ENCODE data around the gene TRAF1. TPM values are rescaled to one million over a fixed set of nuclear protein-coding genes. Genes with fewer than 3 reads are reported as not detected.

The TRAF1 gene
- polyA plus RNA-seq, 1 donor from 2014 or later: 0.89 TPM

DNA sequence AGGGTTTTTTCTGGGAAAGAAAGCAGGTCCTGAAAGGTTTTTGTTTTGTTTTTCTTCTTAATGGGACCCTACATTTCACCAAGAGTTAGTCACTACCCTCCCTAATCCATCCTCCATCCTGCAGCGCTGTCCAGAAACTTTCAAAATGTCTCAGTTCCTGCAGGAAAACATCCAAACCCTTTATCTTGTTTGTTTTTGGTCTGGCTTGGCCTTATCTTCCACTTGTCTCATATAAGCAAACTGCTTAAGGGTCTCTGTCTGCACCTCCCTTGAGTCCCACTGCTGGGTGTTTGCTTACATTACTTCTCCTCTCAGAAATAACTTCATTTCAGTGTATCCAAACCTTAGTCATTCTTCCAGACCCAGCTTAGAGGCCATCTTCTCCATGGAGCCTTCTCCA lies 11.0 kb upstream of the TRAF1 start:
- no peaks in the 10 kb centered on the region for H3K79me2 ChIP-seq (replicated peaks; ENCODE audit: insufficient read depth, low read length)
- no peaks in the 10 kb centered on the region for H3K27me3 ChIP-seq (ENCODE audit: insufficient read depth, low read depth, low read length)
- H3K4me2 ChIP-seq (ENCODE audit: low read length): no peak overlapping the region
- H3K4me3 ChIP-seq (ENCODE audit: low read length): no peak overlapping the region
- H3K36me3 ChIP-seq (ENCODE audit: insufficient read depth, low read length): no peaks in the 10 kb centered on the region
- H3K27ac ChIP-seq (ENCODE audit: low read length): no peak overlapping the region
- no peak overlapping the region for H2AFZ ChIP-seq (ENCODE audit: low read depth, low read length)
- TF ChIP-seq SMC3 (conservative IDR thresholded peaks at IDR 0.05; ENCODE audit: poor library complexity) (no peak), POLR2AphosphoS5 (IDR thresholded peaks at IDR 0.05) (no peak), EP300 (conservative IDR thresholded peaks at IDR 0.05; ENCODE audit: poor library complexity, severe bottlenecking) (no peak), REST (IDR thresholded peaks at IDR 0.05; ENCODE audit: borderline replicate concordance) (no peak)
- TF ChIP-seq, protein P1, sequence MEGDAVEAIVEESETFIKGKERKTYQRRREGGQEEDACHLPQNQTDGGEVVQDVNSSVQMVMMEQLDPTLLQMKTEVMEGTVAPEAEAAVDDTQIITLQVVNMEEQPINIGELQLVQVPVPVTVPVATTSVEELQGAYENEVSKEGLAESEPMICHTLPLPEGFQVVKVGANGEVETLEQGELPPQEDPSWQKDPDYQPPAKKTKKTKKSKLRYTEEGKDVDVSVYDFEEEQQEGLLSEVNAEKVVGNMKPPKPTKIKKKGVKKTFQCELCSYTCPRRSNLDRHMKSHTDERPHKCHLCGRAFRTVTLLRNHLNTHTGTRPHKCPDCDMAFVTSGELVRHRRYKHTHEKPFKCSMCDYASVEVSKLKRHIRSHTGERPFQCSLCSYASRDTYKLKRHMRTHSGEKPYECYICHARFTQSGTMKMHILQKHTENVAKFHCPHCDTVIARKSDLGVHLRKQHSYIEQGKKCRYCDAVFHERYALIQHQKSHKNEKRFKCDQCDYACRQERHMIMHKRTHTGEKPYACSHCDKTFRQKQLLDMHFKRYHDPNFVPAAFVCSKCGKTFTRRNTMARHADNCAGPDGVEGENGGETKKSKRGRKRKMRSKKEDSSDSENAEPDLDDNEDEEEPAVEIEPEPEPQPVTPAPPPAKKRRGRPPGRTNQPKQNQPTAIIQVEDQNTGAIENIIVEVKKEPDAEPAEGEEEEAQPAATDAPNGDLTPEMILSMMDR (IDR thresholded peaks at IDR 0.05; ENCODE audit: poor library complexity, severe bottlenecking): no peak
- H3F3A ChIP-seq (ENCODE audit: insufficient read depth, low read length, poor library complexity, severe bottlenecking): no peaks in the 10 kb centered on the region
- no peaks in the 10 kb centered on the region for H3K9me2 ChIP-seq (ENCODE audit: insufficient read depth, low read length)
- H3K9ac ChIP-seq (ENCODE audit: low read length): no peak overlapping the region
- no peaks in the 10 kb centered on the region for H4K20me1 ChIP-seq (ENCODE audit: insufficient read depth)
- H3K9me3 ChIP-seq (ENCODE audit: low read length): no peaks in the 10 kb centered on the region

- H3K27ac ChIP-seq (ENCODE audit: low read length): no peak overlapping the region
These were observed 10.5 kb upstream of the TRAF1 start for GRCh38 chr9:120937127-120937526.

More at GRCh38 chr9:120937127-120937526, 10.5 kb upstream of the TRAF1 start:
- Histone ChIP-seq H4K20me1 (ENCODE audit: insufficient read depth) (no peaks in the 10 kb centered on the region), H3K27me3 (ENCODE audit: insufficient read depth, low read depth, low read length) (no peaks in the 10 kb centered on the region), H3K9ac (ENCODE audit: low read length) (no peak overlapping the region), H3K4me3 (ENCODE audit: low read length) (no peak overlapping the region), H3F3A (ENCODE audit: insufficient read depth, low read length, poor library complexity, severe bottlenecking) (no peaks in the 10 kb centered on the region), H3K9me2 (ENCODE audit: insufficient read depth, low read length) (no peaks in the 10 kb centered on the region), H3K36me3 (ENCODE audit: insufficient read depth, low read length) (no peaks in the 10 kb centered on the region), H2AFZ (ENCODE audit: low read depth, low read length) (no peak overlapping the region), H3K79me2 (replicated peaks; ENCODE audit: insufficient read depth, low read length) (no peaks in the 10 kb centered on the region), H3K9me3 (ENCODE audit: low read length) (no peaks in the 10 kb centered on the region), H3K4me2 (ENCODE audit: low read length) (no peak overlapping the region)
- no peak for TF ChIP-seq RAD21 (conservative IDR thresholded peaks at IDR 0.05)
- TF ChIP-seq REST (IDR thresholded peaks at IDR 0.05; ENCODE audit: borderline replicate concordance): no peak
- no peak for TF ChIP-seq EP300 (conservative IDR thresholded peaks at IDR 0.05; ENCODE audit: poor library complexity, severe bottlenecking)
- TF ChIP-seq TAF1 (IDR thresholded peaks at IDR 0.05; ENCODE audit: low read depth): no peak
- TF ChIP-seq EZH2 (IDR thresholded peaks at IDR 0.05; ENCODE audit: borderline replicate concordance, insufficient read depth, low read length, poor library complexity, severe bottlenecking): no peak
- no peak for TF ChIP-seq MXI1 (conservative IDR thresholded peaks at IDR 0.05; ENCODE audit: poor library complexity, severe bottlenecking)
- no peak for TF ChIP-seq POLR2AphosphoS5 (IDR thresholded peaks at IDR 0.05)
- no peak for TF ChIP-seq SMC3 (conservative IDR thresholded peaks at IDR 0.05; ENCODE audit: poor library complexity)
- TF ChIP-seq, protein P1 (IDR thresholded peaks at IDR 0.05; ENCODE audit: poor library complexity, severe bottlenecking): no peak

Data from neural cell (in vitro differentiated cells).